ENCODE data around the gene TASL.
"Not testable (repeated sequence)": the region's sequence is repeated elsewhere in the genome, so short reads cannot be mapped to it uniquely, and the experiment has no call there.

TASL gene

DNA sequence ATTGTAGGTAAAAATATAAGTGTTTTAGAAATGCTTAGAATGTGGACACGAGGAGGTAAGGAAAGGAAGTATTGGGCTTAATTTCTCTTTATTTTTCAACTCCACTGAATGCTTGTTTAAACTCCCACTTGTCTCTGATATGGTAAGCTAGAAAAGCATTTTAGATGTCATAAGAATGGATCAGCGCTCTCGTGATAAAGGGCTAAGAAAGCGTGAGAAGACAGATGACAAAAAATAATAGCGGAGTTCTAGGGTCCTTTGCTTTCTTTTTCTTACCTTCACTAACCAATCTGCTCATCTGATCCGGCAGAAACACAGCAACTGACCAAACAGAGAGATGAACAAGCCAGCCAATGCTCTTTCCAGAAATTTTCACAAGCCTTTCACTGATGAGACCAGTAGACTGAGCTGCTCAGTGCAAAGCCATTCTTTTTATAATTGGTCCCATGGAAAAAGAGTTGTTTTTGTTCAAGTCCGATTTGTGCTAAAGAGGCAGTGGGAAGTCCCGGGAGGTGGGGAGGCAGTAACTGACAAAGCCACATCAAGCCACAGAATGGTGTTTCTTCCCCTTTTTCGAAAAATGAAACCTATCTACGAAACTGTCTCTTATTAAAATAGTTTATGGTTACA, at the start of gene TASL:
Gene TASL (minus strand): TSS at position 405 of the 630 bp plus-strand sequence. CDS start 17,411 bp downstream, outside the sequence.
- DNase-seq (peak; percentile 23), ATAC-seq (peak; percentile 88)
- peaks cover 8% of the 10 kb centered on the region for H3K36me3 Mint-ChIP-seq (ENCODE audit: low read depth)
- no peaks in the 10 kb centered on the region for H3K27me3 Mint-ChIP-seq
- H3K4me3 Mint-ChIP-seq: peak within 1 kb of the TSS; percentile 88
- H3K9me3 Mint-ChIP-seq: no peaks in the 10 kb centered on the region
- peak within 1 kb of the TSS; percentile 93 for H3K27ac Mint-ChIP-seq
- H3K4me1 Mint-ChIP-seq: peaks cover 24% of the 10 kb centered on the region

DNA sequence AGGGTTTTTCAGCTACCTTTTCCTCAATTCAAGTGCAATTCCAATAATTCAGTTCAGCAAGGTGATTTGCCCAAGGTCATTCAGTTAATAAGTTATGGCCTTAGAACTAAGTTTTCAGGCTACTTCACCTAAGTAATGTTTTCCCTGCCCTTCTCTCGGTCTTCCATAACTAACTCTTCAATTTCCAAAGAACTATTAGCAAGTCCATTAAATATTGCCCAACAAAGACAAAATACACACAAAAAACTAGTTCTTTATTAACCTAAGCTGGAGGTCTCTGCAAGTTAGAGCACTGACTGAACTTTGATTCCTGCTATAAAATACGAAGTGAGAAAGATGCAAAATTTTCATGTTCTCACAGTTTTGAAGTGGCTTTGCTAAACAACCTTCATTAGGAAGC, 48.8 kb upstream of the TASL start:
- ATAC-seq (no peak), DNase-seq (no peak)
- H3K27ac Mint-ChIP-seq: no peak overlapping the region
- no peaks in the 10 kb centered on the region for H3K27me3 Mint-ChIP-seq
- H3K4me3 Mint-ChIP-seq: no peak overlapping the region
- H3K9me3 Mint-ChIP-seq: peaks cover 9% of the 10 kb centered on the region
- no peaks in the 10 kb centered on the region for H3K4me1 Mint-ChIP-seq
- peaks cover under 1% of the 10 kb centered on the region for H3K36me3 Mint-ChIP-seq (ENCODE audit: low read depth)

DNA sequence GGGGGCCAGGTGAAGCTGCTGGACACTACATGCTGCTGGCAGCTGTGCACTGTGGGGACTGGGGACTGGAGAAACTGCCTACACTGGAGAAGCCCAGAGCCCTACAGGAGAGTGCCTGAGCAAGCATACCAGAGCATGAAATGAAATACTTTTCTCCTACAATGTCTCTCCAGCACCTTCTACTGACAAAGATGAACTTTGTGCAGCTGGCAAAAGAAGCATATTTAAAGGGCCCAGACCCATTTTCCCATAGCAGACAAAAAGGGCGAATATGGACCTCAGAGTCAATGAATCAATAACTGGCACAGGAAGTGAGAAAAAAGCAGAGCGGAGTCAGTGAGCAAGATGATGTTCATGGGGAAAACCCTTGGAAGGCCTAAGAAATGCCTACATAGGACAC, 44.8 kb upstream of the TASL start:
- no peaks in the 10 kb centered on the region for H3K4me1 Mint-ChIP-seq
- H3K4me3 Mint-ChIP-seq: no peak overlapping the region
- peaks cover 13% of the 10 kb centered on the region for H3K9me3 Mint-ChIP-seq
- no peak overlapping the region for H3K27ac Mint-ChIP-seq
- no peak for DNase-seq
- no peak for ATAC-seq
- H3K36me3 Mint-ChIP-seq (ENCODE audit: low read depth): peaks cover 6% of the 10 kb centered on the region
- H3K27me3 Mint-ChIP-seq: peaks cover 2% of the 10 kb centered on the region

DNA sequence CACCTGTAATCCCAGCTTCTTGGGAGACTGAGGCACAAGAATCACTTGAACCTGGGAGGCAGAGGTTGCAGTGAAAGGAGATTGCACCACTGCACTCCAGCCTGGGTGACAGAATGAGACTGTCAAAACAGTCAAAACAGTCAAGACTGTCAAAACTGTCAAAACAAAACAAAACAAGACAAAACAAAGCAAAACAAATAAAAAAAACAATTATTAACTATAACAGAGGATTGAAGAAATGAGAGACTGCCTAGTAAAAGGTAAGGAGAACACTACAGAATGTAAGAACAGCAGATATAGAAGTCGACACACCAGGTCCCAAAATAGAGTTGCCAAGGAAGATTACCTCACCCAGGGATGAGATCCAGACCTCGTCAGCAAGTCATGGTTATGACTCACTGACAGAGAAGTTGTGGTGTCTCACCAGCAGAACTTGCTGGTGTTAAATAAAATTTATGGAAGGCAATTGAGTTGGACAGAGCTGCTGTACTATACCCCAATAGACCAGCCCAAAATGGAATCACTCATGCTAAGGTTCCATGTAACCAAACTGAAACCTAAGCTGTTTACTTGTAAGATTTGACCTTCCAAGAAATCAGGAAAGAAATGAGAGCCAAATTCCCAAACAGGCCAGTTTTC, 43.5 kb upstream of the TASL start:
- H3K4me1 Mint-ChIP-seq: no peaks in the 10 kb centered on the region
- ATAC-seq (no peak), DNase-seq (no peak)
- no peak overlapping the region for H3K4me3 Mint-ChIP-seq
- H3K36me3 Mint-ChIP-seq (ENCODE audit: low read depth): peaks cover 6% of the 10 kb centered on the region
- H3K27ac Mint-ChIP-seq: peak overlapping the region; percentile 39
- peaks cover 2% of the 10 kb centered on the region for H3K27me3 Mint-ChIP-seq
- H3K9me3 Mint-ChIP-seq: peaks cover 19% of the 10 kb centered on the region

GRCh38 chrX:30620125-30620524, 42.6 kb upstream of the TASL start:
- Mint-ChIP-seq H3K27me3 (peaks cover 2% of the 10 kb centered on the region), H3K4me1 (no peaks in the 10 kb centered on the region), H3K9me3 (peaks cover 19% of the 10 kb centered on the region), H3K36me3 (ENCODE audit: low read depth) (peaks cover 6% of the 10 kb centered on the region), H3K27ac (no peak overlapping the region), H3K4me3 (no peak overlapping the region)
- ATAC-seq: no peak
- DNase-seq: no peak

DNA sequence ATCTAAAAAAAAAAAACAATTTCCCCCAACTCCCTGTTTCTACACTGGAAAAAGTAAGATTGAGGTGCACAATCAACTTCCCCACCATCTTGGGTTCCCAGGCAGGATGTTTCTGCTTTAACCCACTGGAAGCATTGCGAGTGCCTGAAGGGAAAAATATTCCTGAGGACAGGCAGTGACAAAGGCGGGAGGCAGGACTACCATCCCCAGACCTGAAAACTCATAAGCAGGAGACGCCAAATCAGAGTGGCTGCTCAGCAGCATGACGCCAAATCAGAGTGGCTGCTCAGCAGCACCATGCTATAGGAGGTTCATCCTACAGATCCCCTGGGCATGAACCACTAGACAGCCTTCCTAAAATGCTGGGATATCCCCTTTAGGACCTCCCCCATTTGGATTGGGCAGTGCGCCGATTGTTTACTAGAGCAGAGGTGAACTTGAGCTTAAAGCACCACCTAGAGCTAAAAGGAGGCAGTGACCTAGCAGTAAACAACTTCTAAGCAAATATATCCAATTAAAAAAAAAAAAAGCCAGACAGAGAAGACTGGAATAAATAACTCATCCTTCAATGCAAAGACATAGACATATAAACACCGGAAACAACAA, 40.7 kb upstream of the TASL start:
- ATAC-seq: no peak
- Mint-ChIP-seq H3K9me3 (peaks cover 15% of the 10 kb centered on the region), H3K27me3 (peaks cover 2% of the 10 kb centered on the region), H3K4me3 (no peak overlapping the region), H3K36me3 (ENCODE audit: low read depth) (peaks cover 6% of the 10 kb centered on the region), H3K4me1 (no peaks in the 10 kb centered on the region), H3K27ac (no peak overlapping the region)
- no peak for DNase-seq

DNA sequence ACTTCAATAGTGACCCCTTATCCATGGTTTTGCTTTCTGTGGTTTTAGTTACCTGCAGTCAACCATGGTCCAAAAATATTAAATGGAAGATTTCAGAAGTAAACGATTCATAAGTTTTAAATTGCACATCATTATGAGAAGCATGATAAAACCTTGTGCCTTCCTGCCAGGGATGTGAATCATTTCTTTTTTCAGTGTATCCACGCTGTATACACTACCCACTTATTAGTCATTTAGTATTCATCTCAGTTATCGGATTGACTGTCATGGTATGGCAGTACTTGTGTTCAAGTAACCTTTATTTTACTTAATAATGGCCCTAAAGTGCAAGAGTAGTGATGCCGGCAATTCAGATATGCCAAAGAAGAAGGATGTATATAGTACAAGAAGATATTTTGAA, 37.7 kb upstream of the TASL start:
- Mint-ChIP-seq H3K27ac (no peak overlapping the region), H3K36me3 (ENCODE audit: low read depth) (no peaks in the 10 kb centered on the region), H3K27me3 (peaks cover 2% of the 10 kb centered on the region), H3K9me3 (peaks cover 6% of the 10 kb centered on the region), H3K4me1 (no peaks in the 10 kb centered on the region), H3K4me3 (no peak overlapping the region)
- ATAC-seq (no peak), DNase-seq (no peak)

DNA sequence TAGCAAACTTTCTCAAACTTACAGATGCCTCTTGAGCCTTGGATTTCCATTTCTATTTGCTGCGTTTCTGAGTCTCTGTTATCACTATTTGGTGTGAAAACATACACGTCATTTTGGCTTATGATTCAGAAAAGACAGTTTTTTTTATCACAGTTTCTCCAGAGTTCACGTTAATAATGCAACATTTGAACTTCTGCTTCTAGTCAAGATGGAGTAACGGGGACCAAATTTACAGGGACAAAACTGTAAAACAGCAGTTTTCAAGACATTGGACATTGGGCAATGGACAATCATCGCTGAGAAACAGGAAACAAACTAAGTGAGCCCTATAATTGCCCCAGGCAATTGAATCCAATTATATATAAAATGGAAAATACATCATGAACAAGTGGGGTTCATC, 36.2 kb upstream of the TASL start:
- DNase-seq (no peak), ATAC-seq (no peak)
- no peak overlapping the region for H3K4me3 Mint-ChIP-seq
- no peak overlapping the region for H3K27ac Mint-ChIP-seq
- peaks cover 6% of the 10 kb centered on the region for H3K9me3 Mint-ChIP-seq
- H3K4me1 Mint-ChIP-seq: no peaks in the 10 kb centered on the region
- no peaks in the 10 kb centered on the region for H3K36me3 Mint-ChIP-seq (ENCODE audit: low read depth)
- H3K27me3 Mint-ChIP-seq: peaks cover 2% of the 10 kb centered on the region

DNA sequence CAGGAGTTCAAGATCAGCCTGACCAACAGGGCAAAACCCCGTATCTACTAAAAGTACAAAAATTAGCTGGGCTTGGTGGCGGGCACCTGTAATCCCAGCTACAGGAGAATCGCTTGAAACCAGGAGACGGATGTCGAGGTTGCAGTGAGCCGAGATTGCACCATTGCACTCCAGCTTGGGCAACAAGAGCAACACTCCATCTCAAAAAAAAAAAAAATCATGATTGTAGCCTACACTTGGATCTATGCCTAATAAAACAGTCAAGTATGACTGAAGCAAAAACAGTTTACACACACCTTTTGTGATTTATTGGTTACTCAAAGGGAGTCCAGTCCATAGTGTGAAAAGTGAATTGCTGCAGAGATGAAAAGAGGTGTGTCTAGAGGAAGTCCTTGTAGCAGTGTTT, 34.7 kb upstream of the TASL start:
- Mint-ChIP-seq H3K4me3 (no peak overlapping the region), H3K9me3 (peaks cover 6% of the 10 kb centered on the region), H3K27me3 (no peaks in the 10 kb centered on the region), H3K4me1 (no peaks in the 10 kb centered on the region), H3K27ac (no peak overlapping the region), H3K36me3 (ENCODE audit: low read depth) (no peaks in the 10 kb centered on the region)
- no peak for DNase-seq
- ATAC-seq: no peak

- Mint-ChIP-seq H3K4me1 (no peaks in the 10 kb centered on the region), H3K9me3 (no peaks in the 10 kb centered on the region), H3K27ac (no peak overlapping the region), H3K27me3 (no peaks in the 10 kb centered on the region), H3K36me3 (ENCODE audit: low read depth) (no peaks in the 10 kb centered on the region), H3K4me3 (no peak overlapping the region)
- ATAC-seq: no peak
- DNase-seq: no peak
Observed at GRCh38 chrX:30610026-30610425, 32.5 kb upstream of the TASL start.

DNA sequence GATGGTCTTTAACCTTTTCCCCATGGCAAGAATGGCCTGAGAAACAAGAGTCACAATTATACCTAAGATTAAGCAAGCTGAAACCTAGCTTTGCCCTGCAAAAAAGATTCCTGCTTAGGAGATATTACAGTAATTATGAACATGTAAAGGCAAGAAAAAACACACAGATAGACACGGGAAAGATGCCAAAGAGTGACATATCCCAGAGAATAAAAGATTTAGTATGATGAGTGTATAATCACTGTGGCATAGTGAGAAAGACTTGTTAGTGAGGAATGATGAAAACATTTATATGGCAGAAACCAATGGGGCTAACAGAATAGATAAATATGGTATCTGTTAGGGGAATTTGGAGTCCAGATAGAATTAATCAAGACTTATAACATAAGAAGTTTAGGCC, 29.6 kb upstream of the TASL start:
- no peaks in the 10 kb centered on the region for H3K36me3 Mint-ChIP-seq (ENCODE audit: low read depth)
- no peaks in the 10 kb centered on the region for H3K9me3 Mint-ChIP-seq
- ATAC-seq (no peak), DNase-seq (no peak)
- no peak overlapping the region for H3K27ac Mint-ChIP-seq
- H3K4me3 Mint-ChIP-seq: no peak overlapping the region
- H3K27me3 Mint-ChIP-seq: no peaks in the 10 kb centered on the region
- no peaks in the 10 kb centered on the region for H3K4me1 Mint-ChIP-seq

GRCh38 chrX:30600269-30601176, 23.0 kb upstream of the TASL start:
- H3K4me1 Mint-ChIP-seq: peaks cover 15% of the 10 kb centered on the region
- not testable (repeated sequence) for H3K9me3 Mint-ChIP-seq; H3K36me3 Mint-ChIP-seq (ENCODE audit: low read depth); DNase-seq; H3K27me3 Mint-ChIP-seq; H3K27ac Mint-ChIP-seq; H3K4me3 Mint-ChIP-seq
- peak; percentile 36 for ATAC-seq

- H3K27me3 Mint-ChIP-seq: no peaks in the 10 kb centered on the region
- ATAC-seq (no peak), DNase-seq (no peak)
- peak overlapping the region; percentile 36 for H3K27ac Mint-ChIP-seq
- no peak overlapping the region for H3K4me3 Mint-ChIP-seq
- H3K4me1 Mint-ChIP-seq: peaks cover 22% of the 10 kb centered on the region
- H3K9me3 Mint-ChIP-seq: no peaks in the 10 kb centered on the region
- no peaks in the 10 kb centered on the region for H3K36me3 Mint-ChIP-seq (ENCODE audit: low read depth)
Observed at GRCh38 chrX:30597216-30598012, 19.8 kb upstream of the TASL start.

Data from activated naive CD8-positive, alpha-beta T cell treated with anti-CD3 and anti-CD28 coated beads, Interleukin-2, amount 50 U/mL, for 24 hours (primary cell).